Peyer's patch (tissue), 4 donors: ENCODE data around the gene ZGPAT. TPM values are rescaled to one million over a fixed set of nuclear protein-coding genes. Genes with fewer than 3 reads are reported as not detected.
"Not testable (repeated sequence)": the region's sequence is repeated elsewhere in the genome, so short reads cannot be mapped to it uniquely, and the experiment has no call there.

ENCODE experiments used
- DNase-seq, 3 donors: peaks; one replicate each; pipeline ENCODE4 v3.0.0-alpha.2; 2017 to 2019
- H3K27ac ChIP-seq, 4 donors: fragments of 200-600 bp; sonication (generic); one replicate each; pipeline ENCODE4 v1.5.1; 2016 to 2019
- H3K27me3 ChIP-seq, 2 donors: fragments of 200-600 bp; sonication (generic); one replicate each; pipeline ENCODE4 v1.5.1; 2019
- H3K36me3 ChIP-seq, 3 donors: fragments of 200-600 bp; sonication (generic); one replicate each; pipeline ENCODE4 v1.5.1; 2016 to 2019
- H3K4me1 ChIP-seq, 4 donors: fragments of 200-600 bp; sonication (generic); one replicate each; pipeline ENCODE4 v1.5.1; 2016 to 2019
- H3K4me3 ChIP-seq, 4 donors: fragments of 200-600 bp; sonication (generic); 1 replicate in 3 of 4; 2 replicates in 1 of 4; pipeline ENCODE4 v1.5.1; 2016 to 2019; ENCODE audit warnings: mild to moderate bottlenecking in 1 of 4
- H3K9me3 ChIP-seq, 4 donors: fragments of 200-600 bp; sonication (generic); one replicate each; pipeline ENCODE4 v1.5.1; 2016 to 2019; ENCODE audit warnings: mild to moderate bottlenecking in 1 of 4
- CTCF ChIP-seq, 6 experiments: fragments of 450-650 bp in 4 of 6; fragments of 200-600 bp in 2 of 6; sonication (generic) in 1 of 6; IDR thresholded peaks; one replicate each; pipeline ENCODE4 v1.5.1; 2017 to 2019; ENCODE audit warnings: antibody characterized with exemption in 6 of 6, mild to moderate bottlenecking in 3 of 6, moderate library complexity in 1 of 6
- POLR2A ChIP-seq, 2 donors: fragments of 450-650 bp; IDR thresholded peaks; one replicate each; pipeline ENCODE4 v1.5.1; 2017; ENCODE audit warnings: antibody characterized with exemption in 2 of 2, mild to moderate bottlenecking in 2 of 2, moderate library complexity in 2 of 2
- total RNA-seq, 4 donors: library from RNA; depleted of rRNA; stranded (reverse); fragments of >200 nt; gene quantifications; one replicate each; pipeline ENCODE4 v1.1.0, GENCODE V29; 2016

Gene ZGPAT
- total RNA-seq, result 10 to 100 TPM; 48.9 to 67.7 (median 54.7) TPM

- H3K27me3 ChIP-seq, result no peaks in the 10 kb centered on the region
- no peaks in the 10 kb centered on the region for H3K9me3 ChIP-seq
- H3K27ac ChIP-seq, result peak within 1 kb of the TSS; percentile 89 to 96 (median 93)
- H3K4me3 ChIP-seq, result peak within 1 kb of the TSS; percentile 83 to 99 (median 92)
- peak in 2 of 6 experiments; percentile 6 to 24 for TF ChIP-seq CTCF (IDR thresholded peaks at IDR 0.05)
- peak in 1 of 2 donors; percentile 74 for TF ChIP-seq POLR2A (IDR thresholded peaks at IDR 0.05)
- H3K4me1 ChIP-seq, result peaks cover 4 to 25% (median 18%) of the 10 kb centered on the region in 4 donors
- H3K36me3 ChIP-seq, result peaks cover 0 to 61% (median 0%) of the 10 kb centered on the region in 3 donors
- DNase-seq, result peak; percentile 87 to 95 (median 94)
Measured at GRCh38 chr20:63707558-63708300, at the start of gene ZGPAT, which contains the start of gene ARFRP1. ZGPAT (plus strand) TSS chr20:63708039; CDS start chr20:63708581, 542 bp downstream. ARFRP1 (minus strand) TSS chr20:63707976; CDS start chr20:63707091, 885 bp downstream.

GRCh38 chr20:63658749-63659187, 49.1 kb upstream of the ZGPAT start:
- Histone ChIP-seq H3K36me3 (peaks cover 0 to 27% (median 0%) of the 10 kb centered on the region in 3 donors), H3K4me1 (peaks cover 0 to 23% (median 9%) of the 10 kb centered on the region in 4 donors), H3K9me3 (no peaks in the 10 kb centered on the region), H3K27ac (peak overlapping the region; percentile 68 to 90 (median 84)), H3K4me3 (peak overlapping the region; percentile 75 to 85 (median 78)), H3K27me3 (peaks cover 0 to 2% of the 10 kb centered on the region in 2 donors)
- TF ChIP-seq CTCF (IDR thresholded peaks at IDR 0.05) (no peak), POLR2A (IDR thresholded peaks at IDR 0.05) (no peak)
- no peak for DNase-seq

GRCh38 chr20:63659370-63659769, 48.5 kb upstream of the ZGPAT start:
- TF ChIP-seq CTCF (IDR thresholded peaks at IDR 0.05) (no peak), POLR2A (IDR thresholded peaks at IDR 0.05) (no peak)
- Histone ChIP-seq H3K27me3 (no peaks in the 10 kb centered on the region), H3K36me3 (peaks cover 0 to 33% (median 0%) of the 10 kb centered on the region in 3 donors), H3K9me3 (no peaks in the 10 kb centered on the region), H3K4me1 (peaks cover 0 to 17% (median 6%) of the 10 kb centered on the region in 4 donors), H3K4me3 (peak overlapping the region in 2 of 4 donors; percentile 78 to 85), H3K27ac (peak overlapping the region in 2 of 4 donors; percentile 82 to 86)
- no peak for DNase-seq

- H3K4me3 ChIP-seq, H3K27ac ChIP-seq, H3K9me3 ChIP-seq, DNase-seq, H3K27me3 ChIP-seq: not testable (repeated sequence)
- H3K36me3 ChIP-seq, result peaks cover 0 to 38% (median 0%) of the 10 kb centered on the region in 3 donors
- H3K4me1 ChIP-seq, result peaks cover 0 to 17% (median 4%) of the 10 kb centered on the region in 4 donors
Measured at GRCh38 chr20:63660174-63660573, 47.7 kb upstream of the ZGPAT start.

- H3K27ac ChIP-seq, result no peak overlapping the region
Measured at GRCh38 chr20:63660622-63661021, 47.2 kb upstream of the ZGPAT start.

More at GRCh38 chr20:63660622-63661021, 47.2 kb upstream of the ZGPAT start:
- no peak for DNase-seq
- no peaks in the 10 kb centered on the region for H3K27me3 ChIP-seq
- peaks cover 0 to 40% (median 0%) of the 10 kb centered on the region in 3 donors for H3K36me3 ChIP-seq
- no peak for TF ChIP-seq CTCF (IDR thresholded peaks at IDR 0.05)
- TF ChIP-seq POLR2A (IDR thresholded peaks at IDR 0.05), result no peak
- no peak overlapping the region for H3K4me3 ChIP-seq
- H3K4me1 ChIP-seq, result peaks cover 0 to 17% (median 4%) of the 10 kb centered on the region in 4 donors
- H3K9me3 ChIP-seq, result no peaks in the 10 kb centered on the region
